ENCODE data around the gene RPP38.

The RPP38 gene

GRCh38 chr10:15112657-15113056 is 15.5 kb downstream of the RPP38 start:
- DNase-seq (ENCODE audit: low read depth), result no peak

- no peak for DNase-seq (ENCODE audit: low read depth)
Measured at GRCh38 chr10:15113766-15114165, 16.6 kb downstream of the RPP38 start.

GRCh38 chr10:15116225-15116624 is 19.1 kb downstream of the RPP38 start:
- no peak for DNase-seq (ENCODE audit: low read depth)

GRCh38 chr10:15118615-15119014 is 21.5 kb downstream of the RPP38 start:
- no peak for DNase-seq (ENCODE audit: low read depth)

- DNase-seq (ENCODE audit: low read depth), result no peak
Measured at GRCh38 chr10:15120523-15120922, 23.4 kb downstream of the RPP38 start.

- DNase-seq (ENCODE audit: low read depth), result no peak
Measured at GRCh38 chr10:15121707-15122106, 24.6 kb downstream of the RPP38 start.

GRCh38 chr10:15122477-15123030 is 25.4 kb downstream of the RPP38 start:
- no peak for DNase-seq (ENCODE audit: low read depth)

GRCh38 chr10:15123749-15124184 is 26.6 kb downstream of the RPP38 start:
- DNase-seq (ENCODE audit: low read depth), result no peak

GRCh38 chr10:15124190-15124589 is 27.0 kb downstream of the RPP38 start:
- DNase-seq (ENCODE audit: low read depth), result no peak

- no peak for DNase-seq (ENCODE audit: low read depth)
Measured at GRCh38 chr10:15124908-15125307, 27.8 kb downstream of the RPP38 start.

- DNase-seq (ENCODE audit: low read depth), result no peak
Measured at GRCh38 chr10:15131330-15131729, 34.2 kb downstream of the RPP38 start.

- DNase-seq (ENCODE audit: low read depth), result no peak
Measured at GRCh38 chr10:15136129-15137035, 39.2 kb downstream of the RPP38 start.

- no peak for DNase-seq (ENCODE audit: low read depth)
Measured at GRCh38 chr10:15137036-15137359, 39.8 kb downstream of the RPP38 start.

GRCh38 chr10:15137636-15138035 is 40.5 kb downstream of the RPP38 start:
- no peak for DNase-seq (ENCODE audit: low read depth)

- no peak for DNase-seq (ENCODE audit: low read depth)
Measured at GRCh38 chr10:15140698-15141097, 43.5 kb downstream of the RPP38 start.

- DNase-seq (ENCODE audit: low read depth), result no peak
Measured at GRCh38 chr10:15141136-15142054, 44.2 kb downstream of the RPP38 start.

GRCh38 chr10:15144788-15145187 is 47.6 kb downstream of the RPP38 start:
- no peak for DNase-seq (ENCODE audit: low read depth)

GRCh38 chr10:15146366-15146765 is 49.2 kb downstream of the RPP38 start:
- no peak for DNase-seq (ENCODE audit: low read depth)

- no peak for DNase-seq (ENCODE audit: low read depth)
Measured at GRCh38 chr10:15147594-15148392, 50.6 kb downstream of the RPP38 start.

GRCh38 chr10:15149042-15149771 is 52.1 kb downstream of the RPP38 start:
- DNase-seq (ENCODE audit: low read depth), result no peak

- DNase-seq (ENCODE audit: low read depth), result no peak
Measured at GRCh38 chr10:15150563-15150962, 53.4 kb downstream of the RPP38 start.

Measured in stimulated activated CD8-positive, alpha-beta memory T cell treated with anti-CD3 and anti-CD28 coated beads, Interleukin-12 subunit alpha, Interleukin-12 subunit beta, amount 100 ng/mL, for 1 hour (primary cell).